A549 treated with AZD9567 at 1 μM for 4 hours (cell line): Measurements from ENCODE around the gene CDH5. TPM values are rescaled to one million over a fixed set of nuclear protein-coding genes. Genes with fewer than 3 reads are reported as not detected.

ENCODE experiments used
- total RNA-seq: library from RNA; stranded (reverse); fragments of 200-300 nt; extraction: Qiagen RNA extraction; gene quantifications from 5 replicates; pipeline ENCODE4 v1.2.3, GENCODE V29; 2022; ENCODE audit not compliant: insufficient read depth

CDH5 gene
- total RNA-seq = 0.09 to 0.15 TPM (median 0.14 TPM) in 4 of 5 replicates, not detected in the other

DNA sequence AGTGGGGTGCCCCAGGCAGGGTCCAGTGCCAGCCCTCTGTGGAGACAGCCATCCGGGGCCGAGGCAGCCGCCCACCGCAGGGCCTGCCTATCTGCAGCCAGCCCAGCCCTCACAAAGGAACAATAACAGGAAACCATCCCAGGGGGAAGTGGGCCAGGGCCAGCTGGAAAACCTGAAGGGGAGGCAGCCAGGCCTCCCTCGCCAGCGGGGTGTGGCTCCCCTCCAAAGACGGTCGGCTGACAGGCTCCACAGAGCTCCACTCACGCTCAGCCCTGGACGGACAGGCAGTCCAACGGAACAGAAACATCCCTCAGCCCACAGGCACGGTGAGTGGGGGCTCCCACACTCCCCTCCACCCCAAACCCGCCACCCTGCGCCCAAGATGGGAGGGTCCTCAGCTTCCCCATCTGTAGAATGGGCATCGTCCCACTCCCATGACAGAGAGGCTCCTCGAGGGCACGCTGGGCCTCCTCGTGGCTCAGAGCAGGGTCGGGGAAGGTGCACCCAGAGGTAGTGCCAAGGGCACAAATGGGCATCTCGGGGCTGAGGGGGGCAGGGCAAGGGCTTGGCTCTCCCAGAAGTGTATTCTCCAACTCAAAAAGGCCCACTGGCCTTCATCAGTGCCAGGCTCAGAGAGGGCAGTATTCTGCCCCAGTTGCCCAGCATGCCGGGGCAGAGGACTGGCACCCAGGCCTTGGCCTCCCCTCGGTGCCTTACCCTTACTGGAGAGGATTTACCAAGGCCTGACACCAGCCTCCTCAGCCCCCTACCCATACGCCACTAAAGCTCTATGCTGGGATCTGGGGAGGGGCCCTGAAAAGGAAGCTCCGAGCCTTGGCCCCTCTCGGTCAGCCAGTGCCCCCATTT is at the start of gene CDH5:
CDH5 (plus strand) TSS at position 259 of the 867 bp plus-strand sequence. CDS start 12,647 bp downstream, outside the sequence.

DNA sequence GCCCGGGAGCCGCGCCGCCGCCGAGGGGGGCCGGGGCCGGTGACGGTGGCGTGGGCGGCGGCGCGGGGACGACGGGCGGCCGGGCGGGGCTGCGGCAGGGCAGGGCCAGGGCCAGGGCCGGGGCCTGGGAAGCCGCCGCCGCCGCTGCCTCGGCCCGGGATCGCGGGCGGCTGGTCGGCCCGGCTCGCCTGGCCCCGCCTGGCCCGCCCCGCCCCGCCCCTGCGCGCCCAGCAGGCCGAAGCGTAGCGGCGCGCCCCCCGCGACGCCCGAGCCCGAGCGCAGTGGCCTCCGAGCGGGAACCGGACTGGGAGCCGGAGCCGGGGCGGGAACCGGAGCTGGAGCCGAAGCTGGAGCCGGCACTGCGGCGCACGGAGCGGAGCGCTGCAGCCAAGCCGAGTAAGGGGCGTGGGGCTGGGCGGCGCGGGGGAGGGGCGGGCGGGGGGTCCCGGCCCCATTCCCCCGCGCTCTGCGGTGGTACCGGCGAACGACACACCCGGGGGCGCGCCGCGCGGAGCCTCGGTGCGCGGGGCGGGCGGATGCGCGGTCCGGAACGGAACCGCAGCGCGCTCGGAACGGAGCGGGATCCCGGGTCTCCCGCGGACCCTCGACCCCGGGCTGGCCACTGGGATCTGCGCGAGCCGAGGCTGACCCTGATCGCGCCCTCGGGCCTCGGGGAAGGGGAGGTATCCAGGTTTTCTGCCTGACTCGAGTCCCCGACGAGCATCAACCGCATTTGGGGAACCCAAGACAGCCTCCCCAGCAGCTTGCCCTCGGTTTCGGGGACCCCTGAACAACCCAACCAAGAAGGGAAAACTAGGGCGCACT is 60.8 kb downstream of the CDH5 start, which contains the start of gene BEAN1:
BEAN1 (plus strand) TSS at position 260 of the 825 bp plus-strand sequence. CDS start 10,382 bp downstream, outside the sequence.

Other genes with a start within 250 kb of the CDH5 start
- 1.4 to 4.8 TPM (median 4.2 TPM) in 5 replicates for gene BEAN1, start 60.6 kb downstream of the CDH5 start, total RNA-seq
- gene TK2, start 183.4 kb downstream of the CDH5 start, total RNA-seq = 16.2 to 29.0 TPM (median 16.9 TPM) in 5 replicates
- gene CKLF, start 185.9 kb downstream of the CDH5 start, total RNA-seq = 54.6 to 71.3 TPM (median 64.6 TPM) in 5 replicates
- gene CMTM1, start 199.7 kb downstream of the CDH5 start, total RNA-seq = 0.83 to 2.5 TPM (median 1.1 TPM) in 5 replicates
- 0.17 TPM in 1 of 5 replicates, not detected in the others for gene CMTM2, start 212.8 kb downstream of the CDH5 start, total RNA-seq
- gene CMTM3, start 238.0 kb downstream of the CDH5 start, total RNA-seq = 77.5 to 85.9 TPM (median 81.5 TPM) in 5 replicates